CD14-positive monocyte (primary cell): ENCODE data around the gene SYT7. TPM values are rescaled to one million over a fixed set of nuclear protein-coding genes. Genes with fewer than 3 reads are reported as not detected.

Experiments used
- DNase-seq, 3 donors: peaks; one replicate each; pipeline ENCODE4 v3.0.0-alpha.2; 2011 to 2022
- H2AFZ ChIP-seq: 2 replicates; pipeline ENCODE4 v1.6.0; 2012; ENCODE audit warnings: mild to moderate bottlenecking, low read depth, low read length, inconsistent platforms; ENCODE audit not compliant: insufficient read depth, poor library complexity, severe bottlenecking
- H3K27ac ChIP-seq, 2 donors: 1 replicate in 1 of 2; 2 replicates in 1 of 2; pipeline ENCODE4 v1.5.1; 2012 to 2013; ENCODE audit warnings: low read length in 2 of 2, control low read depth in 1 of 2, inconsistent platforms in 1 of 2, low read depth in 1 of 2, mild to moderate bottlenecking in 1 of 2
- H3K27me3 ChIP-seq, 2 donors: one replicate each; pipeline versions ENCODE4 v1.6.0 to v1.6.1; 2011 to 2013; ENCODE audit warnings: low read length in 2 of 2; ENCODE audit not compliant: control insufficient read depth in 2 of 2, insufficient read depth in 2 of 2
- H3K36me3 ChIP-seq, 2 donors: replicated peaks in 1 of 2; 1 replicate in 1 of 2; 2 replicates in 1 of 2; pipeline versions ENCODE4 v1.5.1 to v1.6.1; 2012 to 2013; ENCODE audit warnings: low read length in 2 of 2, control low read depth in 1 of 2, inconsistent platforms in 1 of 2, mild to moderate bottlenecking in 1 of 2; ENCODE audit not compliant: insufficient read depth in 2 of 2, control insufficient read depth in 1 of 2
- H3K4me1 ChIP-seq, 2 donors: 1 replicate in 1 of 2; 2 replicates in 1 of 2; pipeline versions ENCODE4 v1.5.1 to v1.6.1; 2012 to 2013; ENCODE audit warnings: low read length in 2 of 2, control low read depth in 1 of 2, inconsistent platforms in 1 of 2, mild to moderate bottlenecking in 1 of 2, moderate library complexity in 1 of 2; ENCODE audit not compliant: insufficient read depth in 2 of 2, control insufficient read depth in 1 of 2
- H3K4me2 ChIP-seq: replicated peaks from 2 replicates; pipeline ENCODE3; 2012; ENCODE audit warnings: low read length, moderate library complexity, mild to moderate bottlenecking; ENCODE audit not compliant: poor library complexity, severe bottlenecking; ENCODE audit errors: extremely low read depth
- H3K4me3 ChIP-seq, 3 experiments: fragments of 200-600 bp in 1 of 3; sonication (generic) in 1 of 3; replicated peaks in 1 of 3; 1 replicate in 2 of 3; 2 replicates in 1 of 3; pipeline ENCODE4 v1.5.1; 2011 to 2013; ENCODE audit warnings: low read length in 3 of 3, mild to moderate bottlenecking in 3 of 3, control low read depth in 2 of 3, low read depth in 2 of 3, inconsistent platforms in 1 of 3, moderate library complexity in 1 of 3
- H3K79me2 ChIP-seq: 2 replicates; pipeline ENCODE4 v1.6.0; 2012; ENCODE audit warnings: mild to moderate bottlenecking, control low read depth, inconsistent platforms, low read length, moderate library complexity; ENCODE audit not compliant: insufficient read depth
- H3K9ac ChIP-seq: 2 replicates; pipeline ENCODE4 v1.6.0; 2017; ENCODE audit warnings: low read length, mild to moderate bottlenecking; ENCODE audit not compliant: insufficient read depth, poor library complexity, severe bottlenecking
- H3K9me3 ChIP-seq, 2 donors: replicated peaks in 1 of 2; 1 replicate in 1 of 2; 2 replicates in 1 of 2; pipeline versions ENCODE4 v1.5.1 to v1.6.1; 2012 to 2013; ENCODE audit warnings: low read length in 2 of 2, control low read depth in 1 of 2; ENCODE audit not compliant: control insufficient read depth in 1 of 2, insufficient read depth in 1 of 2
- H4K20me1 ChIP-seq: 2 replicates; pipeline ENCODE4 v1.6.0; 2012; ENCODE audit warnings: mild to moderate bottlenecking, low read length, control low read depth, moderate library complexity; ENCODE audit not compliant: insufficient read depth
- H3K27ac Mint-ChIP-seq, 7 donors: one replicate each; pipeline ENCODE4 v1.8.0; 2020; ENCODE audit warnings: mild to moderate bottlenecking in 7 of 7, mixed read lengths in 7 of 7, moderate library complexity in 6 of 7, inconsistent platforms in 2 of 7
- H3K27me3 Mint-ChIP-seq, 3 donors: one replicate each; pipeline ENCODE4 v1.8.0; 2021 to 2022; ENCODE audit warnings: low read depth in 3 of 3, mild to moderate bottlenecking in 3 of 3, mixed read lengths in 3 of 3, moderate library complexity in 3 of 3, inconsistent platforms in 1 of 3
- H3K36me3 Mint-ChIP-seq, 2 donors: one replicate each; pipeline ENCODE4 v1.8.0; 2020; ENCODE audit warnings: mixed read lengths in 2 of 2, inconsistent platforms in 1 of 2, mild to moderate bottlenecking in 1 of 2
- H3K4me1 Mint-ChIP-seq: one replicate; pipeline ENCODE4 v1.8.0; 2020; ENCODE audit warnings: mild to moderate bottlenecking, mixed read lengths
- H3K4me3 Mint-ChIP-seq, 2 donors: one replicate each; pipeline ENCODE4 v1.8.0; 2020; ENCODE audit warnings: mild to moderate bottlenecking in 2 of 2, mixed read lengths in 2 of 2, moderate library complexity in 1 of 2
- H3K9me3 Mint-ChIP-seq, 7 donors: one replicate each; pipeline ENCODE4 v1.8.0; 2020 to 2022; ENCODE audit warnings: mixed read lengths in 7 of 7, mild to moderate bottlenecking in 6 of 7, moderate library complexity in 6 of 7, inconsistent platforms in 2 of 7
- CTCF ChIP-seq: fragments of 200-600 bp; IDR thresholded peaks from one replicate; pipeline ENCODE4 v1.8.0; 2022; ENCODE audit warnings: antibody characterized with exemption, mild to moderate bottlenecking
- WGBS: methylation state at CpG from one replicate; pipeline ENCODE4 v1.1.5; 2013; ENCODE audit warnings: missing lambda C conversion rate; ENCODE audit not compliant: insufficient coverage; 5-methylcytosine and 5-hydroxymethylcytosine counted together
- intact Hi-C, 2 donors: fragments of 100-400 bp; cut with micrococcal nuclease; formaldehyde crosslinking; loops; one replicate each; pipeline versions ENCODE4 v1.15.0 to v1.15.1; 2023
- polyA plus RNA-seq, 3 donors: library from polyadenylated mRNA; depleted of rRNA in 1 of 3; unstranded in 2 of 3; stranded (reverse) in 1 of 3; fragments of 300-500 nt in 2 of 3; fragments of >200 nt in 1 of 3; fragmentation: Illumina TruSeq in 2 of 3; gene quantifications; 1 replicate in 2 of 3; 2 replicates in 1 of 3; pipeline ENCODE4 v1.2.3, GENCODE V29; 2012 to 2021

The SYT7 gene
- polyA plus RNA-seq, 3 donors: not detected

DNA sequence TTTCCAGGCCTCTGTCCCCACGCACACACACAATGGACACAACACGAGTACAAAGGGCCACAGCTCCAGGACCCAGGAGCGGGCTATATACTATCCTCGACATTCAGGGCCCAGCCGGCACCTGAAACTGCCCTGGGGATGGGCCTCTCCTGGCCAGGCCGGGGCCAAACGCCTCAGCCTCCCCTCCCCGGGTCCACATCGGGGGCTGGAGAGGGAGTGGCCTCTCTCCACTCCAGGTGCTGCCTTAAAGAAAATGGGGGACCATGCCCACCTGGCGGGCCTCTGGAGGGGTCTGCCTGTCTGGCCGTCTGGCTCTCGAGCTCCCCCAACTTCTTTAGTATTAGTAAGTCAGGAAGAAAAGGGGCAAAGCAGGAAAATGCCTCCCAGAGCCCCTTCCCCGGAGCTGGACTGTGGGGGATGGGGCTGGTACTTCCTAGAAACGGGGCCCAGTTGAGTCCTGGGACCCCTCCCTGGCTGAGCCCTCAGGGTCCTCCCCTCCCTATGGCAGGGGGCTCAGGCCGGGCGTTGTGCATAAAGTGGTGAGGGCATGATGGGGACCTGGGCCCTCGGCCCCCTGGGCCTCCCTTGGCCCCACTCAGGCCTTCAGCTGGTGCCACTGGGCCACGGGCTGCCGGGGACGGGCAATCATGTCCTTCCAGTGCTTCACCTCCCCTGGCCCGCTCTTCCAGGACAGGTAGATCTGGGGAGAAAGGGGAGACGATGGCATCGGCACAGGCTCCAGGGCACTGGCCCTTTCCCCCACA is 62.7 kb downstream of the SYT7 start:
- no peak overlapping the region for H3K4me3 ChIP-seq
- no peaks in the 10 kb centered on the region for H3K36me3 ChIP-seq
- Mint-ChIP-seq H3K4me3 (no peak overlapping the region), H3K9me3 (no peaks in the 10 kb centered on the region), H3K4me1 (peaks cover 5% of the 10 kb centered on the region), H3K27me3 (peaks cover 10 to 23% (median 13%) of the 10 kb centered on the region in 3 donors), H3K27ac (no peak overlapping the region), H3K36me3 (no peaks in the 10 kb centered on the region)
- H3K4me2 ChIP-seq: no peak overlapping the region
- H3K9me3 ChIP-seq: no peaks in the 10 kb centered on the region
- TF ChIP-seq CTCF: no peak
- peaks cover 6 to 10% of the 10 kb centered on the region in 2 donors for H3K4me1 ChIP-seq
- DNase-seq: no peak
- no peak overlapping the region for H2AFZ ChIP-seq
- no peaks in the 10 kb centered on the region for H3K79me2 ChIP-seq
- no peaks in the 10 kb centered on the region for H4K20me1 ChIP-seq
- no peak overlapping the region for H3K9ac ChIP-seq
- 89% methylated on average over 8 of the region's 23 CpGs for WGBS
- intact Hi-C loops: loop anchor here (5.0 kb wide), 1 partner anchor 41 kb away; no protein-coding TSS in a partner anchor
- peaks cover 0 to 3% of the 10 kb centered on the region in 2 donors for H3K27me3 ChIP-seq
- H3K27ac ChIP-seq: no peak overlapping the region

- Histone ChIP-seq H3K36me3 (no peaks in the 10 kb centered on the region), H3K27ac (no peak overlapping the region), H3K27me3 (peaks cover 0 to 3% of the 10 kb centered on the region in 2 donors), H3K9ac (no peak overlapping the region), H3K4me3 (peak overlapping the region in 1 of 3 experiments; percentile 5), H3K79me2 (no peaks in the 10 kb centered on the region), H4K20me1 (no peaks in the 10 kb centered on the region), H3K9me3 (no peaks in the 10 kb centered on the region), H2AFZ (peak overlapping the region; percentile 37), H3K4me1 (peaks cover 6 to 10% of the 10 kb centered on the region in 2 donors), H3K4me2 (peak overlapping the region; percentile 33)
- peaks cover 5% of the 10 kb centered on the region for H3K4me1 Mint-ChIP-seq
- peak overlapping the region in 1 of 2 donors; percentile 68 for H3K4me3 Mint-ChIP-seq
- H3K27ac Mint-ChIP-seq: no peak overlapping the region
- peak; percentile 6 to 39 (median 14) for DNase-seq
- intact Hi-C loops: loop anchor here (5.0 kb wide), 1 partner anchor 40 kb away; no protein-coding TSS in a partner anchor
- TF ChIP-seq CTCF: peak; percentile 97
- no peaks in the 10 kb centered on the region for H3K9me3 Mint-ChIP-seq
- no peaks in the 10 kb centered on the region for H3K36me3 Mint-ChIP-seq
- WGBS: 21% methylated on average over 19 of the region's 23 CpGs
- H3K27me3 Mint-ChIP-seq: peaks cover 11 to 31% (median 16%) of the 10 kb centered on the region in 3 donors
These were observed 64.0 kb downstream of the SYT7 start for GRCh38 chr11:61516675-61517572.
